Omental fat pad (tissue), 4 donors: ENCODE data around the gene AKT1S1. TPM values are rescaled to one million over a fixed set of nuclear protein-coding genes. Genes with fewer than 3 reads are reported as not detected.
A peak's percentile ranks its signal among the peaks of the same experiment; 100 is the strongest.

Source experiments
- ATAC-seq: fragments of 150-250 bp; one replicate; pipeline ENCODE4 v1.9.1; 2016; ENCODE audit warnings: mild to moderate bottlenecking, moderate library complexity; ENCODE audit not compliant: low FRiP score
- DNase-seq: peaks from one replicate; pipeline ENCODE4 v3.0.0-alpha.2; 2019; ENCODE audit warnings: low spot score
- total RNA-seq, 4 donors: library from RNA; depleted of rRNA; stranded (reverse); fragments of >200 nt; gene quantifications; one replicate each; pipeline ENCODE4 v1.1.0, GENCODE V29; 2016
- TF ChIP-seq, protein P1 (sequence below), 3 donors: fragments of 450-650 bp; IDR thresholded peaks; one replicate each; pipeline ENCODE4 v1.5.1; 2016 to 2017; ENCODE audit warnings: antibody characterized with exemption in 3 of 3, mild to moderate bottlenecking in 3 of 3, moderate library complexity in 2 of 3

Gene AKT1S1
- total RNA-seq, 4 donors from 2014 or later = 12.2 to 18.3 (median 14.7) TPM

DNA sequence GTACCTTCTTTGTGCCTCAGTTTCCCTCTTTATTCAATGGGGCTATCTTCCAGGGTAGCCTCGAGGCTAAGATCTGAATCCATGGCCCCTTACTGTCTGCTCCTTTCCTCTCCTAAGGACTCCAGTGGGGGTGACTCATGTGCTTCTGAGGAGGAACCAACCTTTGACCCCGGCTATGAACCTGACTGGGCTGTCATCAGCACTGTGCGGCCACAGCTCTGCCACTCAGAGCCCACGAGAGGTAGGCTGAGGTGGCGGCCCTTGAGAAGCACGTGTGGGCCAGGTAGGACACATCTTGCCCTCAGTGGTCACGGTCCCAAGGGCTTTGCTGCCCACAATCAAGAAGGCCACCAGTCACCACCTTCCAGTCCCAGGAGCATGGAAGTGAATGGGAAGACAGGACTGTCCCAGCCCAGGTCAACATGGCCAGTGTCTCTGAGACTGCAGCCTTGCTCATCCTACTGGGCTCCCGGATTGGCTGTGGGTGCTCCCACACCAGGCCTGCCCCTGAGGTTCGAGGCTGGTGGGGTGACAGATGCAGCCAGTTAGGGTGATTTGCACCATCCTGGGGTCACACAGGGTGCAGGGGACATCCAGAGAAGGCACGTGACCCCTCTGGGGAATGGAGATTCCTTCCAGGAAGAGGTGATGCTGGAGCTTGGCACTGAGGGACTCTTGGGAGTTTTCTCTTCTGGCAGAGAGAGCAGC is 3.2 kb upstream of the AKT1S1 start:
- DNase-seq (no peak), ATAC-seq (no peak)
- TF ChIP-seq, protein P1, sequence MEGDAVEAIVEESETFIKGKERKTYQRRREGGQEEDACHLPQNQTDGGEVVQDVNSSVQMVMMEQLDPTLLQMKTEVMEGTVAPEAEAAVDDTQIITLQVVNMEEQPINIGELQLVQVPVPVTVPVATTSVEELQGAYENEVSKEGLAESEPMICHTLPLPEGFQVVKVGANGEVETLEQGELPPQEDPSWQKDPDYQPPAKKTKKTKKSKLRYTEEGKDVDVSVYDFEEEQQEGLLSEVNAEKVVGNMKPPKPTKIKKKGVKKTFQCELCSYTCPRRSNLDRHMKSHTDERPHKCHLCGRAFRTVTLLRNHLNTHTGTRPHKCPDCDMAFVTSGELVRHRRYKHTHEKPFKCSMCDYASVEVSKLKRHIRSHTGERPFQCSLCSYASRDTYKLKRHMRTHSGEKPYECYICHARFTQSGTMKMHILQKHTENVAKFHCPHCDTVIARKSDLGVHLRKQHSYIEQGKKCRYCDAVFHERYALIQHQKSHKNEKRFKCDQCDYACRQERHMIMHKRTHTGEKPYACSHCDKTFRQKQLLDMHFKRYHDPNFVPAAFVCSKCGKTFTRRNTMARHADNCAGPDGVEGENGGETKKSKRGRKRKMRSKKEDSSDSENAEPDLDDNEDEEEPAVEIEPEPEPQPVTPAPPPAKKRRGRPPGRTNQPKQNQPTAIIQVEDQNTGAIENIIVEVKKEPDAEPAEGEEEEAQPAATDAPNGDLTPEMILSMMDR (IDR thresholded peaks at IDR 0.05) = no peak

DNA sequence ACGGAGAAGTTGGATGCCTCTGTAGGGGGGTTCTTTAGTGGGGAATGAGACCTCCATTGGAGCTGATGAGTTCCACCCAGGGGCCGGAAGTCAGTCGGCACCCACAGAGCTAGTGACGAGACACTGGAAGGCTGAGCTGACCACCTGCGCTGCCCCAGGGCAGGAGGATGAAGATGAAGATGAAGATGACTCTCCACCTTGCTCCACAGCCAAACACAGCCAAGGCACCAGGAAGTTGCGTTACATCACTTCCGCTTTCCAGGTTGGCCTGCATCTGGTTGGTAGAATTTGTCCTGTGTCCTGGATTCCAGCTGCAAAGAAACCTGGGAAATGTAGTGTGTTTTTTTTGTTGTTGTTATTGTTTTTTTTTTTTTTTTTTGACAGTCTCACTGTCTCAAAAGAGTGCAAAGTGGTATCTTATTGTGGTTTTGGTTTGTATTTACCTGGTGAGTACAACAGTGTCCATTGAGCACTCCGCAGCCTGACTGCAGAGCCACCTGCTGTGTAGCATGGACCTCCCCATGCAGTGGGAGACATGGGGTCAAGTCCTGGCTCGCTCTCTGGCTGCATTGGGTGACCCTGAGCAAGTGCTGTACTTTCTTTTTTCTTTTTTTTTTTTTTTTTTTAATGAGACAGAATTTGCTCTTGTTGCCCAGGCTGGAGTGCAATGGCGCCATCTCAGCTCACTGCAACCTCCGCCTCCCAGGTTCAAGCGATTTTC is 2.2 kb upstream of the AKT1S1 start:
- TF ChIP-seq, protein P1 (IDR thresholded peaks at IDR 0.05) = no peak
- ATAC-seq (no peak), DNase-seq (no peak)

DNA sequence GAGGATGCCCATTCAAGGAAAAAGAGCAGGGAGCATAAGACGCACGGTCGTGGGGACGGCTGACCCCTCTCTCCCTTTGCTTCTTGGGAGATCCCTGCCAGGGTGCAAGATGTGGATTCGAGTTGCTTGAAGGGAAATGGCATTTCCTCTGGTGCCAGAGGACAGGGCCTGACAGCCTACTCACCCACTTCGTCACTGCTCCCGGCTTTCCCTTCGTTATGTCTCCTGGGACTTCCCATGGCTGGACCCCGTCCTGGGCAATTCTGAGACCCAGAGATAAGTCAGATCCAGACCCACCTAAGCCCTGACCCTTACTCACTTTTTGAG is 1.6 kb upstream of the AKT1S1 start:
- ATAC-seq (no peak), DNase-seq (no peak)
- TF ChIP-seq, protein P1 (IDR thresholded peaks at IDR 0.05) = no peak

DNA sequence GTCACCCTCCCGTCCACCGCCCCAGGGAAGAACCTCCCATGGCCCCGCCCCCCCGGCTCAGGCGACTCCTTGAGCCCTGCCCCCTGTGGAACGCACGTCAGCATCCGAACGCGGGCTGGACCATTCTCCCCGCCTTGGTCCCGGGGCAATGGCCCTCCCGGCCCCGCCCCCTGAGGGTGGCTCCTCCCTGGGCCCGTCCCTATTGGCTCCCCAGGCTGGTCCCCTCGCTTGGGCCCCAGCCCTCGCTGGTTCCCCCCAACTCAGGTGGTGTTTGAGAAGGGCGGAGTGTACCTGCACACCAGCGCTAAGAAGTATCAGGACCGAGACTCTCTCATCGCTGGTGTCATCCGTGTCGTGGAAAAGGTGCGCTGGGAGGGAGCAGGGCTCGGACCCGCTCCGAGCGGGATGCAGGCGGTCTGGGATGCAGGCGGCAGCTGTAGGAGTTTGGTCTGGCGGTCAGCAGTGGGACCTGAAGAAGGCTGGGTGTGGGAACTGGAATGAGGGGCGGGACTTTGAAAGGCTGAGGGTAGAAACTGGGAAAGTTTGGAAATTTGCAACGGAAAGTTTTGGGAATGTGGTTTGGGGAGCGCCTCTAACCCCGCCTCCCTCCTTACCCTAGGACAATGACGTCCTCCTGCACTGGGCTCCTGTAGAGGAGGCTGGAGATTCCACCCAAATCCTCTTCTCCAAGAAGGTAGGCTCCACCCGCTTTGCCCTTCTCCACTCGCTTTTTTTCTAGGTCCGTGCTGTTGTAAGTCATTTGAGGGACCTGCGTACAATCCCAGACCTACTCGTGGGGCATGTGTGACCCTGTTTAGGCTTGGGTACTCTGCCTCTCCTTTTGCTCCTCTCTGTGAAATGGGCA is 956 bp upstream of the AKT1S1 start:
- TF ChIP-seq, protein P1 (IDR thresholded peaks at IDR 0.05) = no peak
- ATAC-seq = peak; percentile 77
- DNase-seq = peak; percentile 95

DNA sequence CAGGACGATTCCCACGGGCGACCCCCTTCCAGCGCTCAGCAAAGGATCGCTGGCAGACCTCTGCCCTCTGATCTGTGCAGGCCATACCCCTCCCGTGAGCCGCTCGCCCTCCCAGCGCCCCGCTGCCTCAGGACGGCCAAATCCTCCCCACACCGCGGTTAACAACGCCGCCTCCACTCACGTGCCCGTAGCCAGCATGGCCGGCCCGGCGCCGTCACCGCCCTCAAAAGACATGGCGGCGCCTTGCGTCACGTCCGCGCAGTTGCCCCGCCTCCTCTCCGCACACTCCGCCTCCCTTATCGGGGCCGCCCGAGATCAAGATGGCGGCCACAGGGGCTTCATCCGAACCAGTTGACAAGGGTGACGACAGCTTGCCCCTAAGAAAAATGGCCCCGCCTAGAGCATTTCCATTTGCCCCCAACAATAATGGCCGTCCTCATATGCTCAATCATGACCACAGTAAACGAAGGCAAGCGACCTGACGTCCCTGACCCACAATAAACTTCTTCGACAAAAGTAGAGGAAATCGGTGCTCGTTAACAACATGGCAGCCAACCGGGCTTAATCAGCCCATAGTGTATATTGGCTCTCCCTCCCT is 634 bp downstream of the AKT1S1 start:
- TF ChIP-seq, protein P1 (IDR thresholded peaks at IDR 0.05) = no peak
- peak; percentile 66 for ATAC-seq
- DNase-seq = peak; percentile 91

DNA sequence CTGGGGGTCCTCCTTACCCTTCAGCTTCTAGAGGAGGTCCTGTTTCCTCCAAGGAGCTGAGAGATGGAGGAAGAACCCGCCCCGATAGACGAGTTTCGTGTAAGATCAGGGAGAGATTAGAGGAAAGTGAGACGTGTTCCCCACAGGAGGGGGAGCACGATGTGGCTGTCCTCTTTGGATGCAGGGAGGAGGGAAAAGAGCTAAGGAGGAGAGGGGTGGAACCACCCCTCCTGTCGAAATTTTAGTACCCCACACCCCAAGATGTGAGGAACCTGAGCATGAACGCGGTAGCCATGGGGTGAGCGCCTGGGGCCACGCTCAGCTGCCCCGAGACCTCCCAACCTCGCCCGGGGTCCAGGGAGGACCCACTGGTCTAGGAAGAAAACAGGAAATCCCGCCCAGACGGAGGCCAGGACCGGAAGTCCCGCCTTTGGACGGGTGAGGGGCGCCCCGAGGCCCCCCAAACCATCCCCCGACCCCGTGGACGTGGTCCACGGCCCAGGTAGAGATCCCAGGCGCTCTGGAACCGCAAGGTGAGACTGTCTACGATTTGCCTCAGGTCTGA is 1.2 kb downstream of the AKT1S1 start:
- ATAC-seq = no peak
- DNase-seq = no peak
- TF ChIP-seq, protein P1 (IDR thresholded peaks at IDR 0.05) = no peak
